ENCODE results near the gene PEX10. TPM values are rescaled to one million over a fixed set of nuclear protein-coding genes. Genes with fewer than 3 reads are reported as not detected.
A peak's percentile ranks its signal among the peaks of the same experiment; 100 is the strongest.

PEX10 gene
- polyA plus RNA-seq, 1 donor from 2014 or later: 14.8 TPM

DNA sequence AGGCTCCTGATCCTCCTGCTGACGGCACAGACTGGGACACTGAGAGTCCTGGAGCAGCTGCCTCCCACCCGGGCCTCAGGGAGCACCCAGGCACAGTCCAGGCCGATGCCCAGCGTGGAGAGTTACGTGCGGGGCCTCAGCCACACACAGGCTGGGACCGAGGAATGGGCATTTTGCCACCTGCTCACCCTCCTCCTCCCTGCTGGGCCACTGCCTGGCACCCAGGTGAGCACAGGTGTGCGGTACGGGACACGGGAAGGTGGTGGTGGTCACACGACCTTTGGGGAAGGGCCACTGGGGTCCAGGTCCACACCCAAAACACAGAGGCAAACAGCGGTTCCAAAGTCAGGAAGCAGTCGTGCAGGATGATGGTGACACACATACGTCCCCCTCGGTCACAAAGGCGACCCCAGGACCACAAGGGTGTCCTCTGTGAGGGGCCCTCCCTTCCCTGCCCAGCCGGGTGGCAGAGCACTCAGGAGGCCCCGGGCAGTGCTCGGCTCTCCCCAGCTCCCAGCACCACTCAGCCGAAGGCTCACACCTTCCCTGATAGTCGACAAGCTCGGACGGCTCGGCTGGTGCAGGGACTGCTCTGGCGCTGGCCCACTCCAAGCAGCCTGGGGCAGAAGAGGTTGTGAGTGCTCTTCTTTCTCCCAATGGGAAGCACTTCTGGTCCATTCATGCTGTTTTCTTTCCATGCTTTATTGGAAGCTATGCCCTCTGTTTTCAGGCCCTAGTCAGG lies 35.3 kb downstream of the PEX10 start:
- Mint-ChIP-seq H3K36me3 (no peaks in the 10 kb centered on the region), H3K27ac (no peak overlapping the region), H3K27me3 (no peaks in the 10 kb centered on the region), H3K9me3 (no peaks in the 10 kb centered on the region), H3K4me1 (peaks cover 5 to 17% (median 17%) of the 10 kb centered on the region in 3 donors), H3K4me3 (no peak overlapping the region)

DNA sequence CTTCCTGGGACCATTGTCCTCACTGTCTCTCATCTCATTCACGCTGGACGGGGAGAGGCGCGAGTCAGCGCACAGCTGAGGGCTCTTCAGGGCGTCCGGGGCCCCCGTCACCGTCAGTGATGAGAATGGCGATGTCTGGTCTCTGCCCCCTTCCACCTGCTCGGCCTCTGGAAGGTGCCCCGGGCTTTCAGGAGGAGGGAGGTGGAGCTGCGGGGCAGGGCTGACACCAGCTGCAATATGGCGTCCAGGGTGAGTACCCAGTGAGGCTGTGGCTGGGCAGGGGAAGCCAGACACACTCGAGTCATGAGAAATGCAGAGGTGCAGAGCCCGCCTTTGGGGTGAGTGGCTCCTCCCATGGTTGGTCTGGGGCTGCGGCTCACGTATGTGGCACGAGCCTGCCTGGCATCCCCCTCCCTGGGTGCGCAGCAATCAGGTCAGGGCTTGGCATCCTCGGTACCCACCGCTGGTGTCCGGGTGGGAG lies 36.1 kb downstream of the PEX10 start:
- Mint-ChIP-seq H3K4me3 (no peak overlapping the region), H3K27me3 (no peaks in the 10 kb centered on the region), H3K36me3 (no peaks in the 10 kb centered on the region), H3K27ac (no peak overlapping the region), H3K9me3 (no peaks in the 10 kb centered on the region), H3K4me1 (peaks cover 5 to 17% (median 17%) of the 10 kb centered on the region in 3 donors)

DNA sequence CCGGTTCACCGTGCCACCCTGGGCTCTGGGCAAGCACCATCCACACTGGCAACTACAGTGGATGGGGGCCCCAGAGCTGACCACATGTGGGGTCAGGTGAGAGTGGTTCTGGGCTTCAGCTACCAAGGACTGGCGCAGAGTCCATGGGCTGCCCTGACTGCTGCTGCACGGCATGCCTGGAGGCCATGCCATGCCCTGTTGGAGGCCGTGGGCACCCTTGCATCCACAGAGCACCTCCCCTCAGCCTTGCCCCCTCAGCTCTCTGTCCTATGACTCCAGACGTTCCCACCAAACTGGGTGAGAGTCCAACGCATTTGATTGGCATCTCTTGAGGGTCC lies 36.5 kb downstream of the PEX10 start:
- H3K36me3 Mint-ChIP-seq: no peaks in the 10 kb centered on the region
- H3K27me3 Mint-ChIP-seq: no peaks in the 10 kb centered on the region
- no peak overlapping the region for H3K4me3 Mint-ChIP-seq
- no peaks in the 10 kb centered on the region for H3K9me3 Mint-ChIP-seq
- H3K27ac Mint-ChIP-seq: no peak overlapping the region
- peaks cover 5 to 17% (median 17%) of the 10 kb centered on the region in 3 donors for H3K4me1 Mint-ChIP-seq

DNA sequence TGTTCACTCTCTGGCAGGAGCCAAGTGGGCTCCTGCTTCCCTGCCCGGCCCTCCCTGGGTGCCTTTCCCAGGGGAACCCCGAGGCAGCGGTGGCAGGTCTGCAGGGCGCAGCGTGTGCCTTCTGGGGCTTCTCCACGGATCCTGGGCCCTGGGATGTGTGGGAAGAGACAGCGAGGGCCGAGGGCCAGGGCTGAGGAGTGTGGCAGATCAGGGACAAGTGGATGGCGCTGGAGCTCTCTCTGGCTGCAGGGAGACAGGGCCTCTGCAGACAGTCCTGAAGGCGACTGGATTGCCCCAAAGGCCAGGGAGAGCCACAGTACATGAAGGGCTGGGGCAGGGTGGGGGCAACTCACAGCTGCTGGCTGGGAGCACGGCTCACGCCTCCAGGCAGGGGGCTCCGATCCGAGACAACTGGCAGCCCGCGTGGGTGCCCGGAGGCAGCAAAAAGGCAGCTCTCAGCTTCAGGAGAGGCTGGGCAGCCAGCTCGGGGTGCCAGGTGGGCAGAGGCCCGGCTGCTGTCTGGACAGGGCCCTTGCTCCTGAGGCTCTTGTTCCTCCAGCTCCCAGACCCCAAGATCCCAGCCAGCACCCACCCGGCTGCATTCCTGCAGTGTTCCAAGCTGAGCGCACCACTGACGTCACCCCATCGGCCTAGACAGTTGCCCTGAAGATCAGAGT lies 37.0 kb downstream of the PEX10 start:
- Mint-ChIP-seq H3K4me3 (no peak overlapping the region), H3K4me1 (peaks cover 5 to 17% (median 12%) of the 10 kb centered on the region in 3 donors), H3K27me3 (no peaks in the 10 kb centered on the region), H3K27ac (no peak overlapping the region), H3K36me3 (no peaks in the 10 kb centered on the region), H3K9me3 (no peaks in the 10 kb centered on the region)

DNA sequence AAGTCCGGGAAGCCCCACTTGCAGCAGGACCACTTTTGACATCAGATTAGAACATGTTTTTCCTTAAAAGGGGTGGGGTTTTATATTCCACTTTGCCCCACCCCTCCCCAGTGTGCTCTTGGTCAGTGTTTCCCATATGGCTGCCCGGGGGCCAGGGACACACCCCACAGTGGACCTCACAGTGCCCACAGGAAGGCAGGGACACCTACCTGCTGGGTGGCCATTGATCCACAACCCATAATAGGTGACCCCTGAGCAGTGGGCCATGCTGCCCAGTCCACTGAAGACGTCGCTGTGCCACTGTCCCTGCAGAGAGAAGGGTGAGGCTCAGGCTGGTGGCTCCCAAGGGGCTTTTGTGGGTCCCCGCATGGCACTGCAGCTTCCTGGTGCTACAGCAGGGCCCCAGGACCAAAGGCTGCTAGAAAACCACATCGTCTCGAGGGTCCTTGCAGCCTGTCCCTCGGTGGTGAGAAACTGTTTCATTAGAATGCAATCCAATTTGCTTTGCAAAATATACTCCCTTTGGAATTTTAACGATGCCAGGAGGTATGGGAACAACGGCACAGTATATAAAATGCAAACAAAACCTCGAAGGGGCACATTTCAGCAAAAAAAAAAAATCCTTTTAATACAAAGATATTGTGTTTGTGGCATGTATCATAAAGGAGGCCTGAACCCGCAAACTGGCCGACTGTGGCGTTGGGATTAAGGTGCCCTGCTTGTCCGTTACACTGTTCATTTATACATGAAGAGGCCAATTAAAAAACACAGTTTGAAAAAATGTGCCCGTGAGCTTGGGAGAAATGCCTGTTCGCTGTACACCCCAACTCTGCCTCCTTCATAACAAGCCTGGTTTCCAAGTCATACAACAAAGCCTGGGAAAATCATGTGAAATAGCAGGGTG lies 37.9 kb downstream of the PEX10 start:
- Mint-ChIP-seq H3K27me3 (no peaks in the 10 kb centered on the region), H3K4me3 (no peak overlapping the region), H3K36me3 (peaks cover 3% of the 10 kb centered on the region), H3K4me1 (peaks cover 3 to 15% (median 7%) of the 10 kb centered on the region in 3 donors), H3K27ac (no peak overlapping the region), H3K9me3 (no peaks in the 10 kb centered on the region)

DNA sequence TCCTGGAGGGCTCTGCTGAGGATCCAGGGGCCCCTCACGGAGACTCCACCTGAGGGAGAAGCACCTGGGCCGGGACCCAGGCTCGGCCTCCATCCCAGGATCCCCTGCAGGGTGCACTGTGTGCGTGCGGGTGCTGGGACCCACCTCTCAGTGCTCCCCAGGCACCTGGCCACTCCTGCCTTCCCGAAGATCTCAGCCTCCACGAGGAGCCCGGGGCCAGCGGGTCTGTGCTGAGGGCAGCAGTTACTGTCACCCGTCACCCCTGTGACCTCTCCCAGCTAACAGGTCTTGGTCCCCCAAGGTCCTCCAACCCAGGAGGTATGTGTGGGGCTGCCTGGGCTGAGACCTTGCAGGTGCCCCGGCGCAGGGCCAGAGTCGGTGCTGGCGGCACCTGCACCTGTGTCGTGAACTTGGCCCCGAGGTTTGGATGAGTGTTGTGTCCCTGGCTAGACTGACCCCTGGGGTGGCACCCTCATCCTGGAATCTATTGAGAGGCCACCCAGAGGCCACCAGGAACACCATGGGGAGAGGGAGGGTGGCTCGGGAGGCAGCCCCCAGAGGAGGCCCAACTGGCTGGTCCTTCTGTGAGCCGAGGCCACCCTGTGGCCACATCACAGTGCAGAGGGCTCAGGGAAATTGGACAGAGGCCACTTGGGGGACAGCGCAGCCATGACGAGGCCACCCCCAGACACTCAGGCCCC lies 38.7 kb downstream of the PEX10 start:
- Mint-ChIP-seq H3K4me3 (no peak overlapping the region), H3K27me3 (no peaks in the 10 kb centered on the region), H3K9me3 (no peaks in the 10 kb centered on the region), H3K4me1 (peaks cover 0 to 7% (median 0%) of the 10 kb centered on the region in 3 donors), H3K36me3 (peaks cover 3% of the 10 kb centered on the region), H3K27ac (no peak overlapping the region)

DNA sequence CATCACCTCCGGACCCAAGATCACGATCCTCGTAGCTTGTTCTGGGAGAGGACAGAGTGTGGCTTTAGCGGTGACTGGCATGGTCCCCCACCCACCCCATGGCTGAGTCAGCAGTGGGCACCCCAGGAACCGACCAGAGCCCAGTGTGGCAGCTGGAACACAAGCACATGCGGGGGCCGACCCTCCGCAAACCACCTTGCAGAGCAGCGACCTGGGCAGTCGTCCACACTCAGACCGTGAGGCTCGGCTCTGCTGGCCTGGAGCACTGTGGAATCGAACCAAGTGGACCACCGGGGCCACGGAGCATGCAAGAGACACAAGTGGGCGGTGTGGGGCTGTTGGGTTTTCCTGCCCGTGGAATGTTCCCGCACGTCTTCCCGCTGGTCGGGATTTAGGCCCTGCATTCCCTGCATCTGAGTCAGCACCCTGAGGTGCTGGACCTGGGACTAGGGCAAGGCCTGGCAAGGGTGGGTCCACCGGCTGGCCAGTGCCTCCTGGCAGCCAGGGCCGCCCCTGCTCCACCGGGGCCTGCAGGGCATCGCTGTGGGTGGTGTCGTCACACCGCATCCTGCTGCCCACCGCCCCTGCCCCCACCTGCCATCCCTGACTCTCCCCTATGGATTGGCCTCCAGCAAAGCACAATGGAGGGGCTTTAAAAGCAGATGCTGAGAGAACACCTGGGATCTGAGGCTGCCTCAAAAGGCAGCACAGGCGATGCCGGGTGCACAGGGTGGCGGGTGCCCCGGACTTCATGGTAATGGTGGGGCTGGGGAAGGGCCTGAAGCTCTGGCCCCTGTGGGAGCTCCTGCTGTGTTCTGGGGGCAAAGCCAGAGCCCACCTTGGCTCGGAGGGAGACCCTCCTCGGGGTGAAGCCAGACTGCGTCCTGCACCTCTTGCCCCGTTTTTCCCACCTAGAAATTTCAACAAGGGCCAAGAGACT lies 39.5 kb downstream of the PEX10 start:
- Mint-ChIP-seq H3K27ac (no peak overlapping the region), H3K4me1 (peaks cover 0 to 7% (median 2%) of the 10 kb centered on the region in 3 donors), H3K4me3 (peak overlapping the region in 1 of 4 donors; percentile 3), H3K9me3 (no peaks in the 10 kb centered on the region), H3K36me3 (peaks cover 3% of the 10 kb centered on the region), H3K27me3 (no peaks in the 10 kb centered on the region)

DNA sequence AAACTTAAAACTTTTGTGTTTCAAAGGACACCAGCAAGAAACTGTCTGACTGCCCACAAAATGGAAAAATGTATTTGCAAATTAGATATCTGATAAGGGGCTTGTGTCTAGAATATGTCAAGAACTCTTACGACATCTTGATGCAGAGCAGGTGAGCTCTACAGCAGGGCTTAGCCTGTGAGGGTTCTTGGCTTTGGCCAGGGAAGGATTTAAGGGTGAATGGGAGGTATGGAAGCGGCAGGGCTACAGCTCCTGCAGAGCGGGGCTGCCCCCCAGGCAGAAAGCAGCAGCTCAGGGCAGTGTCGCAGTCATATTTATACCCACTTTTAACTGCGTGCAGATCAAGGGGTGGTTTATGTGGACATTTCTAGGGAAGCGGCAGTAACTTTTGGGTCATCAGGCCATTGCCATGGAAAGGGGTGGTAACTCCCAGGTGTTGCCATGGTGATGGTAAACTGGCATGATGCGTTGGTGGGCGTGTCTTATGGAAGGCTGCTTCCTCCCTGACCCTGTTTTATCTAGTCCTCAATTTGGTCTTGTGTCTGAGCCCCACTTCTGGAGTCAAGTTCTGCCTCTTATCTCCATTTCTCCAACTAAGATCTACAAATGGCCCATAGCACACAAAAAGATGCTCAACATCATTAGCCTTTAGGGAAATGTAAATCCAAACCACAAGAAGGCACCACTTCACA lies 44.2 kb downstream of the PEX10 start:
- H3K4me1 Mint-ChIP-seq: peaks cover 0 to 2% (median 0%) of the 10 kb centered on the region in 3 donors
- H3K27ac Mint-ChIP-seq: peak overlapping the region in 1 of 3 donors; percentile 64
- peaks cover 0 to 5% (median 3%) of the 10 kb centered on the region in 3 donors for H3K9me3 Mint-ChIP-seq
- H3K36me3 Mint-ChIP-seq: peaks cover 8% of the 10 kb centered on the region
- H3K4me3 Mint-ChIP-seq: no peak overlapping the region
- H3K27me3 Mint-ChIP-seq: no peaks in the 10 kb centered on the region

DNA sequence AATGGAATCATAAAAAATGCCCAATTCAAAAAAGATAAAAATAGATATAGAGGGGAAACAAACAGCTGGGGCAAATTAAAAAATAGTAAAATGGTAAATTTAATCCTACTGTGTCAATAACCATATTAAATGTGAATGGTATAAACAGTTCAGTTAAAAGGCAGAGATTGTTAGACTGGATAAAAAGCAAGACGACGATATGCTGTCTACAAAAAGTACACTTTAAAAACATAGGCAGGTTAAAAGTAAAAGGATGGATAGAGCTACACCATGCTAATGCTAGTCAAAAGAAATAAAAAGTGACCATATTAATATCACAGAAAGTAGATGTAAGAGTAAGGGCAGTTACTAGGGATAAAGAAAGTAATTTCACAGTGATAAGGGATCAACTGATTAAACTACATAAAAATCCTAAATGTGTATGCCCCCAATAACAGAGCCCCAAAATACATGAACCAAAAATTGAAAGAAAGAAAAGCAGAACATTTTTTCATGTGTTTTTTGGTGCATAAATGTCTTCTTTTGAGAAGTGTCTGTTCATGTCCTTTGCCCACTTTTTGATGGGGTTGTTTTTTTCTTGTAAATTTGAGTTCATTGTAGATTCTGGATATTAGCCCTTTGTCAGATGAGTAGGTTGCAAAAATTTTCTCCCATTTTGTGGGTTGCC lies 48.4 kb downstream of the PEX10 start:
- Mint-ChIP-seq H3K36me3 (peaks cover 7% of the 10 kb centered on the region), H3K27me3 (no peaks in the 10 kb centered on the region), H3K27ac (no peak overlapping the region), H3K4me3 (no peak overlapping the region), H3K4me1 (peaks cover 0 to 2% (median 0%) of the 10 kb centered on the region in 3 donors), H3K9me3 (peaks cover 3 to 5% (median 4%) of the 10 kb centered on the region in 3 donors)

DNA sequence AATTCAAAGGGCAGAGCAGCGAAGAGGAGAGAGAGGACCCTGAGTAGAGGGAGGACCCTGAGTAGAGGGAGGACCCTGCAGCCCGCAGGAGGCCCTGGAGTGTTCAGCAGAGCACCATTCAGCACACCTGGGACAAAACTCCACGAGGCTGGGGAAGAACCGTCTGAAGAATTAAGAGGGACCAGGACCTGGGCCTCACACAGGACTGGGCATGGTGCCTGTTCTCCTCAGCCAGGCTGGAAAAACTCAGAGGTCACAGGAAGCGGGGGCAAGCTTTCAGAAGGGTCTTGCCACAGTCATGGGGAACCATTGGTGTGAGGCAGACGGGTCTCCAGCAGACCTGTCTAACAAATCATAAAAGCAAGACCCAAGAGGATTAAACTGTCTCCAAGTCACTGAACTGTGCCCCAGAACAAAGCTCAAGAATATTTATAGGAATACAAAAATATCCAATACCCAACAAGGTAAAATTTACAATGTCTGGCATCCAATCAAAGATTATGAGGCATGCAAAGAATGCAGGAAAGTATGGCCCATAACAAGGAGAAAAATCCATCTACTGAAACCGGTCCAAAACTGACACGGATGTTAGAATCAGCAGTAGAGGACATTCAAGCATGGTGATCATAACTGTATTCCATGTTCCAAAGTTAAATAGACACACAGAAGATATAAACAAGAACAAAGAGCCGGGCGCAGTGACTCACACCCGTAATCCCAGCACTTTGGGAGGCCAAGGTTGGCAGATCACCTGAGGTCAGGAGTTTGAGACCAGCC lies 51.6 kb downstream of the PEX10 start:
- Mint-ChIP-seq H3K9me3 (peaks cover 3 to 5% (median 4%) of the 10 kb centered on the region in 3 donors), H3K27ac (no peak overlapping the region), H3K27me3 (no peaks in the 10 kb centered on the region), H3K36me3 (peaks cover 3% of the 10 kb centered on the region), H3K4me1 (no peaks in the 10 kb centered on the region), H3K4me3 (no peak overlapping the region)

DNA sequence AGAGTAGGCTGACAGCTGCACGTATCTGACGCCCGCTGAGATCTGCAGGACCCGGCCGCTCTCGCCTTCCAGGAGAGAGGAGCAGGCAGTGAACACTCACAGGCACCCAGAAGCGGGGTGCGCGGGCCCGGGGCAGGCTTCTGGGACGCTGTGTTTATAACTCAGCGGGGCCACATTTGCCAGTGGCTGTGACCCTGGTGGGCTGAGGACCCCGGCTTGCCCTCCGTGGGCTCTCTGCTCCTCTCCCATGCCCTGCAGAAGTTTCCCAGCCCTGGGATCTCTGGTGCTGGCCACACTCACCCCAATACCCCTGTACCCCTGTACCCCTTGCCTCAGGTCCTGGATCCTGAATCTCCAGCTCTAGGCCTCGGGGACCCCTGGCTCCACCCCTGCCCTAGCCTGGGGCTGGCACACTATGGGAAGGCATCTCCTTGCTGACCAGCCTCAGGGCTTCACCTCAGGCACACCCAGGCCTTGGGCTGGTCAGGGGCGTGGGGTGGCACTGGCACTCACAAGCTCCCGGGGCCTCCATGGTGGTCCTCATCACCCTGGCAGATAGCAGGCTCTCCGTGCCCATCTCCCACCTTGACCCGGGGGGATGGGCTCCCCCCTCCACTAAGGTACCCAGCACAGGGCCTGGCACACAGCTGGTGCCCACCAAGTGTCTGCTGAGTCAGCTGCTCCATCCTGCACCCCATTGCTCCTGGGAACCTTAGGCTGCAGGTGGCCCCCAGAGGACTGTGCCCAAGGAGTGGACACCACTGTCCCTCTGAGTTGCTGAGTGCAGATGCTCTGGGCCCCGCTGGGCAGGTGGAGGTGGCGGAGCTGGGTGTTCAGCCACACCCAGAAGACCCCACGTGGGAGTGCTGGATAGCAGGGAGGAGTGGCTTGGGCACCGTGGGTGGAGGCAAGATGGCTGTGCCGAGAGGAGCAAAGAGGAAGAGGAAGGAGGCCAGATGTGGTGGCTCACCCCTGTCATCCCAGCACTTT lies 53.4 kb downstream of the PEX10 start:
- no peaks in the 10 kb centered on the region for H3K4me1 Mint-ChIP-seq

More for the DNA sequence above, 53.4 kb downstream of the PEX10 start:
- H3K4me3 Mint-ChIP-seq: no peak overlapping the region
- H3K27ac Mint-ChIP-seq: no peak overlapping the region
- peaks cover 3% of the 10 kb centered on the region for H3K36me3 Mint-ChIP-seq
- no peaks in the 10 kb centered on the region for H3K27me3 Mint-ChIP-seq
- H3K9me3 Mint-ChIP-seq: peaks cover 3 to 4% (median 3%) of the 10 kb centered on the region in 3 donors

Data from IgD-negative memory B cell (primary cell).